ENCODE measurements around the gene SLC32A1.

The SLC32A1 gene

DNA sequence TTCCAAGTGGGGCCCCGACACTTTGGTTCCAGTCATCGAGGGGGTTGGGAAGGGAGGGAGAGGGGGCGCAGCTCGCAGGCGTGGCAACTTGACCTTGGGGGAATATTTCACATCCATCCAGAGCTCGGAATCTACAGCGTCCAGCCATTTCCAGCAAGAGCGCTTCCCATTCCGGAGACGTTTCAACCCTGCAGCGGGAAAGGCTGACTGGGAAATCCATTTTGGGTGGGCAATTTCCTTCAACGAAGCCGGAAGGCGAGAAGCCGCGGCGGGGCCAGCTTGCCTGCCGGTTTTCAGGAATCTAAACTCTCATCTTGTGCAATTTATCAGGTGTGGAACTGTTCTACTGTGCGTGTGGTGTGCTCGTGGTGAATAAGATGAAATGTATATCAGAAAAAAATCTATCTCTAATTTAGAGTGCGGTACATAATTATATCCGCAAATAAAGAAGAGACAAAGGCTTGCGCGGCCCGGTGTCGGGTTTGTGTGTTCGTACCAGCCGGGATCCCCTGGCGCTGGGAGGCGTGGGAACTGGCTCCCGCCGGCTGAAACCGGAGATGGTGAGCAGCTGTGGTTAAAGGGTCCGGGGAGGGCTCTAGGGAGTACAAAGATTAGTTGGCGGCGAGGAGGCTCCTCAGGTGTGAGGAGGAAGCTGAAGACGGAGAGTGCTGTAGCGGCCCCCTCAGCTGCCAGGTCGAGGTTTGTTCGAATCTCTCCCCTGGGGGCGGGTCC lies 4.8 kb downstream of the SLC32A1 start:
- DNase-seq, result peak in 2 of 3 donors; percentile 35 to 36
- Histone ChIP-seq H3K4me3 (ENCODE audit: control insufficient read depth in 1 of 7, extremely low read depth in 1 of 7, insufficient read depth in 4 of 7, low read depth in 2 of 7, low read length in 6 of 7) (no peak overlapping the region), H3K27me3 (replicated peaks in 2 of 5; ENCODE audit: control insufficient read depth in 4 of 5, insufficient read depth in 5 of 5, low read length in 4 of 5) (peaks cover 7 to 100% (median 67%) of the 10 kb centered on the region in 5 experiments), H3K36me3 (ENCODE audit: control insufficient read depth in 4 of 4, insufficient read depth in 4 of 4, low read length in 3 of 4) (no peaks in the 10 kb centered on the region), H3K9me3 (ENCODE audit: control extremely low read depth in 1 of 5, control insufficient read depth in 4 of 5, insufficient read depth in 2 of 5, low read depth in 1 of 5, low read length in 4 of 5) (peaks cover 0 to 6% (median 0%) of the 10 kb centered on the region in 5 experiments), H3K27ac (ENCODE audit: insufficient read depth in 1 of 2, low read depth in 1 of 2, low read length in 2 of 2, poor library complexity in 1 of 2, severe bottlenecking in 2 of 2) (no peak overlapping the region), H3K4me1 (ENCODE audit: control extremely low read depth in 1 of 4, control insufficient read depth in 4 of 4, insufficient read depth in 4 of 4, low read length in 3 of 4) (peaks cover 0 to 59% (median 33%) of the 10 kb centered on the region in 4 experiments)
- CTCF ChIA-PET, result interaction anchor here (0.8 to 12.1 kb wide), 8 partner anchors 10 to 84 kb away, joined by 3 to 134 read pairs (median 4); partner anchors contain the start of gene ACTR5
- 2% methylated on average over 32 of the region's 41 CpGs for WGBS (ENCODE audit: insufficient coverage)
- POLR2A ChIA-PET, result no interaction called here

DNA sequence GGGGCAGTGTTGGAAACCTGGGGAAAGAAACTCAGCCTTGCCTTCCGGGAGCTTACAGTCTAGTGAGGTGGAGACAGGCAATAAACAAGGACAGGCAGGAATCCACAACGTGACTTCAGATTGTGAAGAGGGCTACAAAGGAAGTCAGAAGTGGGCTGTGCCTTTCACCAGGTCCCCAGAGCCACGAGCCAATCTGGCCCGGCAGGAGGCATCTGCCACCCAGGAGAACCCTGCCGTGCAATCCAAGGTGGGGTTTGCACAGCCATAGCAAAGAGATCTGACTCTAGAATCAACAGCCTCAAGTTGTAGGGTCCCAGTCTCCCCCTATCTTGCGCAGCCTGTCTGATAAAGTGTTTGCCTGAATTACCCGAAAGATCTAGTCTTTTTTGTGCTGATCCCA lies 5.5 kb downstream of the SLC32A1 start:
- no peaks in the 10 kb centered on the region for H3K36me3 ChIP-seq (ENCODE audit: control insufficient read depth in 4 of 4, insufficient read depth in 4 of 4, low read length in 3 of 4)
- WGBS (ENCODE audit: insufficient coverage), result 9% methylated on average over 6 of the region's 7 CpGs
- DNase-seq, result peak in 2 of 3 donors; percentile 33 to 38
- peaks cover 0 to 54% (median 30%) of the 10 kb centered on the region in 4 experiments for H3K4me1 ChIP-seq (ENCODE audit: control extremely low read depth in 1 of 4, control insufficient read depth in 4 of 4, insufficient read depth in 4 of 4, low read length in 3 of 4)
- CTCF ChIA-PET, result interaction anchor here (0.8 to 12.1 kb wide), 7 partner anchors 11 to 84 kb away, joined by 3 to 134 read pairs (median 3); partner anchors contain the start of gene ACTR5
- H3K4me3 ChIP-seq (ENCODE audit: control insufficient read depth in 1 of 7, extremely low read depth in 1 of 7, insufficient read depth in 4 of 7, low read depth in 2 of 7, low read length in 6 of 7), result peak overlapping the region in 1 of 7 experiments; percentile 5
- peaks cover 0 to 6% (median 0%) of the 10 kb centered on the region in 5 experiments for H3K9me3 ChIP-seq (ENCODE audit: control extremely low read depth in 1 of 5, control insufficient read depth in 4 of 5, insufficient read depth in 2 of 5, low read depth in 1 of 5, low read length in 4 of 5)
- POLR2A ChIA-PET, result no interaction called here
- no peak overlapping the region for H3K27ac ChIP-seq (ENCODE audit: insufficient read depth in 1 of 2, low read depth in 1 of 2, low read length in 2 of 2, poor library complexity in 1 of 2, severe bottlenecking in 2 of 2)
- H3K27me3 ChIP-seq (replicated peaks in 2 of 5; ENCODE audit: control insufficient read depth in 4 of 5, insufficient read depth in 5 of 5, low read length in 4 of 5), result peaks cover 7 to 100% (median 68%) of the 10 kb centered on the region in 5 experiments

DNA sequence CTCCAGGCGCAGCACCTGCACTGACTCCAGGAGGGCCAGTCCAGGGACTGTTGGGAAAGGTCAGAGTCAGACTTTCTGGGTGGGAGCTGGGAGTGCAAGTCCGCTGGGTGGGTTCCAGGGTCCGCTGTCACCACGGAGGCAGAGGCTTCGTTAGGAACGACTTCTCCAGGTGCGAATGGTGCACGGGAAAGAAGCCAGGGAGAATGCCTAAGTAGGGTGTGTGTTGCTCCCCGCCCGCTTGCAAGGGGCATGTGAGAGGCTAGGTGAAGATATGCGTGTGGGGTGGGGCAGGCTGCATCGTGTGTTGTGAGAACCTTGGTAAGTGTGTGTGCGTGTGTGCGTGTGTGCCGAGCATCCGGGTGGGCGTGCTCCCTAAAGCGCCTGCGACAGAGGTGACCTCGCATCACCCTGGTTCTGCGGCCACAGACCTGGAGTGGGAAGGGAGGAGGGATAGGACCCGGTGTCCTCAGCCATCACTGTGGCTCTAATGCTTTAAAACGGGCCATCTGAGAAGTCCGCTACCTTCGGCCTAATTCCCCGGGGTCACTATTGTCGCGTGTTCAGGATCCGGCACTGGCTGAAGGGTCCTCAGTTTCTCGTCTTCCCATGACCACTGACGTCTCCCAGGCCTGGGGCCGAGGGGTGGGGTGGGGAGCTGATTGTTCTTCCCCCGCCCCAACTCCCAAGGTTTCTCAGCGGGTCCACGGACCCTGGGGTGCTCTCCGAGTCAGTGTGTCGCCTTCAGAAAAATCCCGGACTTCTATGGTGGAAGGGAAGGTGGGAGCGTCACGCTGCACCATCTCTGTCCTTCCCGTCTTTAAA lies 6.1 kb downstream of the SLC32A1 start:
- no peaks in the 10 kb centered on the region for H3K36me3 ChIP-seq (ENCODE audit: control insufficient read depth in 4 of 4, insufficient read depth in 4 of 4, low read length in 3 of 4)
- WGBS (ENCODE audit: insufficient coverage), result 9% methylated on average over 30 of the region's 41 CpGs
- H3K4me3 ChIP-seq (ENCODE audit: control insufficient read depth in 1 of 7, extremely low read depth in 1 of 7, insufficient read depth in 4 of 7, low read depth in 2 of 7, low read length in 6 of 7), result peak overlapping the region in 2 of 7 experiments; percentile 6 to 28
- POLR2A ChIA-PET, result no interaction called here
- H3K4me1 ChIP-seq (ENCODE audit: control extremely low read depth in 1 of 4, control insufficient read depth in 4 of 4, insufficient read depth in 4 of 4, low read length in 3 of 4), result peaks cover 0 to 49% (median 24%) of the 10 kb centered on the region in 4 experiments
- peaks cover 12 to 100% (median 63%) of the 10 kb centered on the region in 5 experiments for H3K27me3 ChIP-seq (replicated peaks in 2 of 5; ENCODE audit: control insufficient read depth in 4 of 5, insufficient read depth in 5 of 5, low read length in 4 of 5)
- peaks cover 0 to 6% (median 0%) of the 10 kb centered on the region in 5 experiments for H3K9me3 ChIP-seq (ENCODE audit: control extremely low read depth in 1 of 5, control insufficient read depth in 4 of 5, insufficient read depth in 2 of 5, low read depth in 1 of 5, low read length in 4 of 5)
- CTCF ChIA-PET, result interaction anchor here (0.8 to 12.1 kb wide), 7 partner anchors 13 to 83 kb away, joined by 3 to 134 read pairs (median 3); partner anchors contain the start of gene ACTR5
- H3K27ac ChIP-seq (ENCODE audit: insufficient read depth in 1 of 2, low read depth in 1 of 2, low read length in 2 of 2, poor library complexity in 1 of 2, severe bottlenecking in 2 of 2), result no peak overlapping the region
- DNase-seq, result peak in 2 of 3 donors; percentile 35 to 38

DNA sequence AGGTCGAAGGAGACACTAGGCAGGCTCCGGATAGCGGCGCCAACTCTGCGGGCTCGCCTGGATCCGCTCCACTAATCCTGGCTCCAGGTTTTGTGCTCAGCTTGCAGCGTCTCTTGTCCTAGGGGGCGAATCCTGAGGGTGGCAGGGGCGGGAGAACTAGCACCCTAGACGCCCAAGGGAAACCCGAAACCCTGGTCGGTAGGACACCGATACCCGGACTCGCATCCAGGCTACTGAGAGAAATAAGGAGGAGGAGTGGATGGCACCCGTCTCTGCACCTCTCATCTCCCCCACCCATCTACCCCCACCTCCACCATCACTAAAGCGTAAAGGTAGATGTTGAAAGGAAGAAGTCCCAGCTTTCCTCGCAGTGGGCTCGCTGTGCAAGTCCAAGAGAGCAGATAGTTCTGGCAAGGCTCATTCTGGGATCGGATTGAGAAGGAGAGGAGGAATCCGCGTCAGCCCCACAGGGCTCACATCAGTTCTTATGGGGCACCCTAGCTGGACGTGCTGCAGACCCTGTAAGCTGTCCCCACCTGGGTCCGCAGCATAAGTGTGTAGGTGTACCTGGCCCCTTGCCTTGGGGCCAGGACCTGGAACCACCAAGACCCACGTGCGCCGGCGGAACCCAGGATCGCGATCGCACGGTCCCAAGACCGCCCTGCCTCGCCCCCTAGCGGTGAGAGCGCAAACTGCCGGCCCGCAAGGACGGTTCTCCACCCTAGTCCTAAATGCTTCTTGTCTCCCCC lies 6.9 kb downstream of the SLC32A1 start:
- Histone ChIP-seq H3K4me3 (ENCODE audit: control insufficient read depth in 1 of 7, extremely low read depth in 1 of 7, insufficient read depth in 4 of 7, low read depth in 2 of 7, low read length in 6 of 7) (peak overlapping the region in 6 of 7 experiments; percentile 6 to 68 (median 24)), H3K36me3 (ENCODE audit: control insufficient read depth in 4 of 4, insufficient read depth in 4 of 4, low read length in 3 of 4) (no peaks in the 10 kb centered on the region), H3K9me3 (ENCODE audit: control extremely low read depth in 1 of 5, control insufficient read depth in 4 of 5, insufficient read depth in 2 of 5, low read depth in 1 of 5, low read length in 4 of 5) (peaks cover 0 to 6% (median 0%) of the 10 kb centered on the region in 5 experiments), H3K27me3 (replicated peaks in 2 of 5; ENCODE audit: control insufficient read depth in 4 of 5, insufficient read depth in 5 of 5, low read length in 4 of 5) (peaks cover 16 to 99% (median 58%) of the 10 kb centered on the region in 5 experiments), H3K4me1 (ENCODE audit: control extremely low read depth in 1 of 4, control insufficient read depth in 4 of 4, insufficient read depth in 4 of 4, low read length in 3 of 4) (peaks cover 0 to 41% (median 20%) of the 10 kb centered on the region in 4 experiments), H3K27ac (ENCODE audit: insufficient read depth in 1 of 2, low read depth in 1 of 2, low read length in 2 of 2, poor library complexity in 1 of 2, severe bottlenecking in 2 of 2) (no peak overlapping the region)
- POLR2A ChIA-PET, result no interaction called here
- peak; percentile 78 to 82 (median 80) for DNase-seq
- WGBS (ENCODE audit: insufficient coverage), result 0% methylated on average over 32 of the region's 40 CpGs
- CTCF ChIA-PET, result interaction anchor here (1.0 to 12.1 kb wide), 6 partner anchors 8 to 59 kb away, joined by 3 to 134 read pairs (median 4); partner anchors contain the start of gene ACTR5

DNA sequence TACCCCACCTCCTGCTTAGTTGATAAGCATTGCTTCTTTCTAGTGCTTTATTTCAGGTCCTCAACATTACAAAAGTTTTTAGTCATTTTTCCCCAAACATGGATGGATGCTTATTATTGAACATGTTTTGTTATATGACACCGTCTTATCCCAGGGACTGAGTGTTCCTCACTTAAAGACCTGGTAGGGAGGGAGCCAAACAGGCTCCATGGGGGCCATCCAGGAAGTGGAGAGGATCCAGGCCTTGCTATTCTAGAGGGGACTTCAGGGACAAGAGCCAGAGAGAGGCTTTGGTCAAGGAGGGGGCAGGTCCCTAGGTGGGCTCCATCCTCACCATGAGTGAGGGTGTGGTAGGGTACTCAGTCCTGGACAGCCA lies 7.4 kb downstream of the SLC32A1 start:
- WGBS (ENCODE audit: insufficient coverage), result 43% methylated on average over 1 of the region's 1 CpG
- peaks cover 0 to 6% (median 0%) of the 10 kb centered on the region in 5 experiments for H3K9me3 ChIP-seq (ENCODE audit: control extremely low read depth in 1 of 5, control insufficient read depth in 4 of 5, insufficient read depth in 2 of 5, low read depth in 1 of 5, low read length in 4 of 5)
- H3K27me3 ChIP-seq (replicated peaks in 2 of 5; ENCODE audit: control insufficient read depth in 4 of 5, insufficient read depth in 5 of 5, low read length in 4 of 5), result peaks cover 17 to 98% (median 52%) of the 10 kb centered on the region in 5 experiments
- ChIA-PET POLR2A (no interaction called here), CTCF (interaction anchor here (1.0 to 12.1 kb wide), 6 partner anchors 8 to 89 kb away, joined by 3 to 134 read pairs (median 4); partner anchors contain the start of gene ACTR5)
- peaks cover 0 to 36% (median 20%) of the 10 kb centered on the region in 4 experiments for H3K4me1 ChIP-seq (ENCODE audit: control extremely low read depth in 1 of 4, control insufficient read depth in 4 of 4, insufficient read depth in 4 of 4, low read length in 3 of 4)
- H3K4me3 ChIP-seq (ENCODE audit: control insufficient read depth in 1 of 7, extremely low read depth in 1 of 7, insufficient read depth in 4 of 7, low read depth in 2 of 7, low read length in 6 of 7), result no peak overlapping the region
- H3K36me3 ChIP-seq (ENCODE audit: control insufficient read depth in 4 of 4, insufficient read depth in 4 of 4, low read length in 3 of 4), result no peaks in the 10 kb centered on the region
- no peak for DNase-seq
- no peak overlapping the region for H3K27ac ChIP-seq (ENCODE audit: insufficient read depth in 1 of 2, low read depth in 1 of 2, low read length in 2 of 2, poor library complexity in 1 of 2, severe bottlenecking in 2 of 2)

DNA sequence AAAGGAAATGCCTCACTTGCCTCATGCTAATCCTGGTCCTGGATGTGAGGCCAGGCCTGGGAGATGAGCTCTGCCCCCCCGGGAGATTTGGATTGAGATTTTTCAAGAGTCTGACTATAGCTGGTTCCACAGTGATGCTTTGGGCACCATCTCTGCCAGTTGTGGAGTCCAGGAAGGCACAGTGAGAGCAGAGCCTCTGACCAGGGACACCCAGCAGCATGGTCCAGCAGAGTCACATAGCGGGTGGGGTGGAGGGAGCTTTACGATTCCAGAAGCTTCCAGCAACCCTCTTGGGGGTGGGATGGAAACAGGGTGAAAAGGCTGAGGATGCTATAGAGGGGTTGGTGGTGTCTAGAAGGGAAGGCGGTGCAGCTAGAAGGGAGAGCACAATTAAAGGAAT lies 8.7 kb downstream of the SLC32A1 start:
- Histone ChIP-seq H3K36me3 (ENCODE audit: control insufficient read depth in 4 of 4, insufficient read depth in 4 of 4, low read length in 3 of 4) (no peaks in the 10 kb centered on the region), H3K9me3 (ENCODE audit: control extremely low read depth in 1 of 5, control insufficient read depth in 4 of 5, insufficient read depth in 2 of 5, low read depth in 1 of 5, low read length in 4 of 5) (peaks cover 0 to 6% (median 0%) of the 10 kb centered on the region in 5 experiments), H3K27me3 (replicated peaks in 2 of 5; ENCODE audit: control insufficient read depth in 4 of 5, insufficient read depth in 5 of 5, low read length in 4 of 5) (peaks cover 17 to 96% (median 43%) of the 10 kb centered on the region in 5 experiments), H3K27ac (ENCODE audit: insufficient read depth in 1 of 2, low read depth in 1 of 2, low read length in 2 of 2, poor library complexity in 1 of 2, severe bottlenecking in 2 of 2) (no peak overlapping the region), H3K4me3 (ENCODE audit: control insufficient read depth in 1 of 7, extremely low read depth in 1 of 7, insufficient read depth in 4 of 7, low read depth in 2 of 7, low read length in 6 of 7) (no peak overlapping the region), H3K4me1 (ENCODE audit: control extremely low read depth in 1 of 4, control insufficient read depth in 4 of 4, insufficient read depth in 4 of 4, low read length in 3 of 4) (peaks cover 0 to 26% (median 16%) of the 10 kb centered on the region in 4 experiments)
- WGBS (ENCODE audit: insufficient coverage), result 100% methylated on average over 3 of the region's 4 CpGs
- CTCF ChIA-PET, result interaction anchor here (1.1 to 12.1 kb wide), 5 partner anchors 10 to 90 kb away, joined by 3 to 134 read pairs (median 6); partner anchors contain the start of gene ACTR5
- no peak for DNase-seq
- POLR2A ChIA-PET, result no interaction called here

Data from common myeloid progenitor, CD34-positive (primary cell).